ENCODE results near the gene GASK1A. TPM values are rescaled to one million over a fixed set of nuclear protein-coding genes. Genes with fewer than 3 reads are reported as not detected.
"Not testable (repeated sequence)": the region's sequence is repeated elsewhere in the genome, so short reads cannot be mapped to it uniquely, and the experiment has no call there.

The GASK1A gene
- total RNA-seq, 2 experiments from 2014 or later: 0.28 TPM; not detected in 1

GRCh38 chr3:43063114-43063513 lies 84.0 kb downstream of the GASK1A start:
- CTCF ChIA-PET: no interaction called here
- no peak overlapping the region for H3K27ac Mint-ChIP-seq

GRCh38 chr3:43070670-43071069 lies 91.6 kb downstream of the GASK1A start:
- not testable (repeated sequence) for H3K9me3 Mint-ChIP-seq; H3K27ac ChIP-seq (ENCODE audit: low read depth in 1 of 2, low read length in 2 of 2); H3K4me3 ChIP-seq (ENCODE audit: low read length); H3K27me3 ChIP-seq (ENCODE audit: control insufficient read depth in 1 of 2, insufficient read depth in 2 of 2, low read length in 2 of 2); H3K36me3 Mint-ChIP-seq (ENCODE audit: low read depth); H3K27ac Mint-ChIP-seq; DNase-seq; H3K27me3 Mint-ChIP-seq; H3K36me3 ChIP-seq (ENCODE audit: insufficient read depth, low read length); H3K9me3 ChIP-seq (ENCODE audit: control insufficient read depth in 1 of 2, insufficient read depth in 1 of 2, low read length in 2 of 2); H3K4me1 ChIP-seq (ENCODE audit: insufficient read depth, low read length); ATAC-seq (ENCODE audit: poor library complexity); H3K4me1 Mint-ChIP-seq (ENCODE audit: low read depth); H3K4me3 Mint-ChIP-seq
- ChIA-PET POLR2A (interaction anchor here (0.8 kb wide), 1 partner anchor 47 kb away, joined by 3 read pairs; no protein-coding TSS in a partner anchor), CTCF (interaction anchor here (1.1 to 1.7 kb wide), 2 partner anchors 86 to 108 kb away, joined by 3 to 8 read pairs; no protein-coding TSS in a partner anchor)
- intact Hi-C loops (cut with DNase I, micrococcal nuclease): loop anchor here (2.0 kb wide), 2 partner anchors 108 to 110 kb away; no protein-coding TSS in a partner anchor

More at GRCh38 chr3:43063114-43063513, 84.0 kb downstream of the GASK1A start:
- no peaks in the 10 kb centered on the region for H3K9me3 ChIP-seq (ENCODE audit: control insufficient read depth in 1 of 2, insufficient read depth in 1 of 2, low read length in 2 of 2)
- no peak for ATAC-seq (ENCODE audit: poor library complexity)
- DNase-seq: no peak
- no peaks in the 10 kb centered on the region for H3K27me3 Mint-ChIP-seq
- H3K4me1 Mint-ChIP-seq (ENCODE audit: low read depth): peaks cover 33% of the 10 kb centered on the region
- H3K4me1 ChIP-seq (ENCODE audit: insufficient read depth, low read length): peaks cover 14% of the 10 kb centered on the region
- no peaks in the 10 kb centered on the region for H3K36me3 ChIP-seq (ENCODE audit: insufficient read depth, low read length)
- no peaks in the 10 kb centered on the region for H3K36me3 Mint-ChIP-seq (ENCODE audit: low read depth)
- no peak for TF ChIP-seq CTCF (IDR thresholded peaks at IDR 0.05)
- no peaks in the 10 kb centered on the region for H3K27me3 ChIP-seq (ENCODE audit: control insufficient read depth in 1 of 2, insufficient read depth in 2 of 2, low read length in 2 of 2)
- POLR2A ChIA-PET: no interaction called here
- H3K4me3 Mint-ChIP-seq: no peak overlapping the region
- H3K4me3 ChIP-seq (ENCODE audit: low read length): no peak overlapping the region
- intact Hi-C loops (cut with DNase I, micrococcal nuclease): no loop called here
- H3K27ac ChIP-seq (ENCODE audit: low read depth in 1 of 2, low read length in 2 of 2): no peak overlapping the region
- H3K9me3 Mint-ChIP-seq: no peaks in the 10 kb centered on the region

- H3K36me3 ChIP-seq (ENCODE audit: insufficient read depth, low read length): no peaks in the 10 kb centered on the region
- H3K36me3 Mint-ChIP-seq (ENCODE audit: low read depth): no peaks in the 10 kb centered on the region
- no peaks in the 10 kb centered on the region for H3K9me3 ChIP-seq (ENCODE audit: control insufficient read depth in 1 of 2, insufficient read depth in 1 of 2, low read length in 2 of 2)
- no peaks in the 10 kb centered on the region for H3K27me3 ChIP-seq (ENCODE audit: control insufficient read depth in 1 of 2, insufficient read depth in 2 of 2, low read length in 2 of 2)
- no peaks in the 10 kb centered on the region for H3K27me3 Mint-ChIP-seq
- no peak overlapping the region for H3K4me3 ChIP-seq (ENCODE audit: low read length)
- ChIA-PET CTCF (interaction anchor here (1.1 to 1.7 kb wide), 2 partner anchors 87 to 109 kb away, joined by 3 to 8 read pairs; no protein-coding TSS in a partner anchor), POLR2A (interaction anchor here (0.8 kb wide), 1 partner anchor 47 kb away, joined by 3 read pairs; no protein-coding TSS in a partner anchor)
- peaks cover 4% of the 10 kb centered on the region for H3K4me1 ChIP-seq (ENCODE audit: insufficient read depth, low read length)
- DNase-seq (peak in 6 of 14 experiments; percentile 4 to 60 (median 43)), ATAC-seq (ENCODE audit: poor library complexity) (no peak)
- H3K4me1 Mint-ChIP-seq (ENCODE audit: low read depth): no peaks in the 10 kb centered on the region
- no peaks in the 10 kb centered on the region for H3K9me3 Mint-ChIP-seq
- H3K4me3 Mint-ChIP-seq: no peak overlapping the region
- no peak overlapping the region for H3K27ac Mint-ChIP-seq
- no peak overlapping the region for H3K27ac ChIP-seq (ENCODE audit: low read depth in 1 of 2, low read length in 2 of 2)
- peak; percentile 60 for TF ChIP-seq CTCF (IDR thresholded peaks at IDR 0.05)
- intact Hi-C loops (cut with DNase I, micrococcal nuclease): loop anchor here (2.0 kb wide), 2 partner anchors 109 to 111 kb away; no protein-coding TSS in a partner anchor
Measured at GRCh38 chr3:43071313-43071893, 92.3 kb downstream of the GASK1A start.
